ENCODE measurements around the gene GIGYF1. TPM values are rescaled to one million over a fixed set of nuclear protein-coding genes. Genes with fewer than 3 reads are reported as not detected.
"Not testable (repeated sequence)": the region's sequence is repeated elsewhere in the genome, so short reads cannot be mapped to it uniquely, and the experiment has no call there.

The GIGYF1 gene
- total RNA-seq, 4 donors from 2014 or later, result 17.7 to 44.0 (median 19.4) TPM

DNA sequence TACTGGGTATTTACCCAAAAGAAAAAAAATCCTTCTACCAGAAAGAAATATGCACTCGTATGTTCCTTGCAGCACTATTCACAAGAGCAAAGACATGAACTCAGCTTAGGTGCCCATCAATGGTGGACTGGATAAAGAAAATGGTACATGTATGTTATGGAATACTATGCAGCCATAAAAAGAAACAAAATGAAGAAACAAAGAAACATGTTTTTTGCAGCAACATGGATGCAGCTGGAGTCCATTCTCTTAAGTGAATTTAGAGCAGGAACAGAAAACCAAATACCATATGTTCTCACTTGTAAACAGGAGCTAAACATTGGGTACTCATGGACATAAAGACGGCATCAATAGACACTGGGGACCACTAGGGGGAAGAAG lies 26.0 kb downstream of the GIGYF1 start:
- ATAC-seq (ENCODE audit: low FRiP score), result no peak
- no peak for DNase-seq (ENCODE audit: low spot score)
- TF ChIP-seq, protein P1, sequence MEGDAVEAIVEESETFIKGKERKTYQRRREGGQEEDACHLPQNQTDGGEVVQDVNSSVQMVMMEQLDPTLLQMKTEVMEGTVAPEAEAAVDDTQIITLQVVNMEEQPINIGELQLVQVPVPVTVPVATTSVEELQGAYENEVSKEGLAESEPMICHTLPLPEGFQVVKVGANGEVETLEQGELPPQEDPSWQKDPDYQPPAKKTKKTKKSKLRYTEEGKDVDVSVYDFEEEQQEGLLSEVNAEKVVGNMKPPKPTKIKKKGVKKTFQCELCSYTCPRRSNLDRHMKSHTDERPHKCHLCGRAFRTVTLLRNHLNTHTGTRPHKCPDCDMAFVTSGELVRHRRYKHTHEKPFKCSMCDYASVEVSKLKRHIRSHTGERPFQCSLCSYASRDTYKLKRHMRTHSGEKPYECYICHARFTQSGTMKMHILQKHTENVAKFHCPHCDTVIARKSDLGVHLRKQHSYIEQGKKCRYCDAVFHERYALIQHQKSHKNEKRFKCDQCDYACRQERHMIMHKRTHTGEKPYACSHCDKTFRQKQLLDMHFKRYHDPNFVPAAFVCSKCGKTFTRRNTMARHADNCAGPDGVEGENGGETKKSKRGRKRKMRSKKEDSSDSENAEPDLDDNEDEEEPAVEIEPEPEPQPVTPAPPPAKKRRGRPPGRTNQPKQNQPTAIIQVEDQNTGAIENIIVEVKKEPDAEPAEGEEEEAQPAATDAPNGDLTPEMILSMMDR (IDR thresholded peaks at IDR 0.05), result no peak

DNA sequence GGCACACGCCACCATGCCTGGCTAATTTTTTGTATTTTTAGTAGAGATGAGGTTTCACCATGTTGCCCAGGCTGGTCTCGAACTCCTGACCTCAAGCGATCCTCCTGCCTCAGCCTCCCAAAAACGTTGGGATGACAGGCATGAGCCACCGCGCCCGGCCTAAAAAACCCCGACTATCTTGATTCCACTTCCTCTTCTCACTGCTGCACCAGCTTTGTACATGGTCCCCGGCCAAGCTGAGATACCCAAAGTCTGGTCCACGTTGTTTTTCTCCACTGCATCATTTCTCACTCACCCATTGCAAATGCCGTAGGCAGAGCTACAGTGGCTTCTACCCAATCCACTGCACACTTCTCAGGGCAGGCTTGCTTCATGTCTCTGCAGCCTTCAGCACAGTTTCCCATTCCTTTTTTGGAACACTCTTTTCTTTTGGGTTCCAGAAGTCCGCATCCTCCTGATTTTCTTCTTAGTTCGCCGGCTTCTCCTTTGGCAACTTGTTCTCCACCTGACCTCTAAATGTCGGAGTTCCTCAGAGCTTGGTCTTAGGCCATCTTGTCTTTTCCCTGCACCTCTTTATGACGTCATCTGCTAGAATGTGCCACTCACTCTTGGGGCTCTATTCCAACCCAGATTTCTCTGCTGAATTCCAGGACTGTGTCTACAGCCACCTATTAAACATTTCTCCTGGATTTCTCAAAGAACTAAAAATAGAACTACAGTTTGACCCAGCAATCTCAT lies 26.6 kb downstream of the GIGYF1 start:
- TF ChIP-seq, protein P1 (IDR thresholded peaks at IDR 0.05), result no peak
- DNase-seq (ENCODE audit: low spot score) (no peak), ATAC-seq (ENCODE audit: low FRiP score) (no peak)

DNA sequence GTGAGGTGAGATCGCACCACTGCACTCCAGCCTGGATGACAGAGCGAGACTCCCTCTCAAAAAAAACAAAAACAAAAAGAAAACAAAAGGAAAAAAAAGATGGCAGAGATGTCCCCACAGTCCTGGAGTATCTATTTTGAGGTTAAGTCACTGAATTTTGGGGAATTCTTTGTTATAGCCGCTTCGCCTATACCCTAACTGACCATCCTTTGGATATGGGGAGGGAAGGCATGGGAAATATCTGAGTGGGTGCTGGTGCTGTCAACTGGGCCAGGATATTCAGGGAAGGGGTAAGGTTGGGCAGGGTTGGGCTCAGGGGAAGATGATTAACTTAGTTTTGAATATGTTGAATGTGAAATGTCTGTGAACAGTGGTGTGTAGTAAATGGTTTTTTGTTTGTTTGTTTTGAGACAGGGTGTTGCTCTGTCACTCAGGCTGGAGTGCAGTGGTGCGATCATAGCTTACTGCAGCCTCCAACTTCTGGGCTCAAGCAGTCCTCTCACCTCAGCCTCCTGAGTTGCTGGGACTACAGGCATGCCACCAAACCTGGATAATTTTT lies 28.8 kb downstream of the GIGYF1 start:
- TF ChIP-seq, protein P1 (IDR thresholded peaks at IDR 0.05), result no peak
- DNase-seq (ENCODE audit: low spot score), result no peak
- ATAC-seq (ENCODE audit: low FRiP score), result no peak

DNA sequence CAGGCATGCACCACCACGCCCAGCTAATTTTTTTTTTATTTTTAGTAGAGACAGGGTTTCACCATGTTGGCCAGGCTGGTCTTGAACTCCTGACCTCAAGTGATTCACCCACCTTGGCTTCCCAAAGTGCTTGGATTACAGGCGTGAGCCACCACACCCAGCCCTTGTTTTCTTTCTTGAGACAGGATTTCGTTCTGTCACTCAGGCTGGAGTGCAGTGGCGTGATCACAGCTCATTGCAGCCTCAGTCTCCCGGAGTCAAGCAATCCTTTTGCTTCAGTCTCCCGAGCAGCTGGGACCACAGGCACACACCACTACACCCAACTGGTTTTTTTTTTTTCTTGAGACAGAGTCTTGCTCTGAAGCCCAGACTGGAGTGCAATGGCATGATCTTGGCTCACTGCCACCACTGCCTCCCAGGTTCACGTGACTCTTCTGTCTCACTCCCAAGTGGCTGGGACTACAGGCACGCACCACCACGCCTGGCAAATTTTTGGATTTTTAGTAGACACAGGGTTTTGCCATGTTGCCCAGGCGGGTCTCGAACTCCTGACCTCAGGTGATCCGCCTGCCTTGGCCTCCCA lies 31.8 kb downstream of the GIGYF1 start:
- not testable (repeated sequence) for DNase-seq (ENCODE audit: low spot score); ATAC-seq (ENCODE audit: low FRiP score)

DNA sequence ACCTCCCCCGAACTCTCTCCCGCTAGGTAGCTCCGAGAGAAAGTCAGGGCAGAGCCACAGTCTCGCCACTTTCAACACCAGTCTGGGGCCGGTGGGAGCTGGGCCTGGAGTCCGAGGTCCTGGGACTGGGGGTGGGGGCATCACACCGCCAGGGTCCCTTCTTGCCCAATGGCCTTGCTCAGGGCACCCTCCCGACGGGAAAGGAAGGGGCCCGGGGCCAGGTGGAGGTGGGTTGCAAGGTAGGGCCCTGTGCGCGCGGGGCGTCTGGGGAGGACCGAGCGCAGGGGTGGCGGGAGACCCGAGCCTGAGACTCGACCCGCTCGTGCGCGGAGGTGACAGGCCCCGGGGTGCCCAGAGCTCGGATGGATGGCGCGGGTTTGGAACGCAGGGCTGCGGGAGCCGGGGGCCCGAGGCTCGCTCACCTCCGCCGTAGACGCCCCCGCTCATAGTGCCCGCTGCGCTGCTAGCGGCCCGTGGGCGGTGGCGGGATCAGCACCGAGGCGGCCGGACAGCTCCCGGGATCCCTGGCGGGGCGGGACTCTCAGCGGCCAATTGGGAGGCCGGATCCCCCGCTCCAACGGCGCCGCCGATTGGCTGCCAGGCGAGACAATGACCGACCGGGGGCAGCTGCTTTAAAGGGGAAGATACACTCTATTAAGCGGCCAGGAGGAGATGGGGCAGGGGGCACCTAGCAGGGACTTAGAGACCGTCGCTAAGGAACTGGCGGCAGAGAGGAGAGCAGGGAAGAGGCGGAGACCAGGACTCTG lies 38.0 kb downstream of the GIGYF1 start, which contains the start of gene ACTL6B:
TSS of gene ACTL6B (minus strand) at position 541 of the 767 bp plus-strand sequence. CDS start at position 447, 94 bp downstream.
- peak; percentile 56 for ATAC-seq (ENCODE audit: low FRiP score)
- DNase-seq (ENCODE audit: low spot score), result no peak
- TF ChIP-seq, protein P1 (IDR thresholded peaks at IDR 0.05), result no peak

DNA sequence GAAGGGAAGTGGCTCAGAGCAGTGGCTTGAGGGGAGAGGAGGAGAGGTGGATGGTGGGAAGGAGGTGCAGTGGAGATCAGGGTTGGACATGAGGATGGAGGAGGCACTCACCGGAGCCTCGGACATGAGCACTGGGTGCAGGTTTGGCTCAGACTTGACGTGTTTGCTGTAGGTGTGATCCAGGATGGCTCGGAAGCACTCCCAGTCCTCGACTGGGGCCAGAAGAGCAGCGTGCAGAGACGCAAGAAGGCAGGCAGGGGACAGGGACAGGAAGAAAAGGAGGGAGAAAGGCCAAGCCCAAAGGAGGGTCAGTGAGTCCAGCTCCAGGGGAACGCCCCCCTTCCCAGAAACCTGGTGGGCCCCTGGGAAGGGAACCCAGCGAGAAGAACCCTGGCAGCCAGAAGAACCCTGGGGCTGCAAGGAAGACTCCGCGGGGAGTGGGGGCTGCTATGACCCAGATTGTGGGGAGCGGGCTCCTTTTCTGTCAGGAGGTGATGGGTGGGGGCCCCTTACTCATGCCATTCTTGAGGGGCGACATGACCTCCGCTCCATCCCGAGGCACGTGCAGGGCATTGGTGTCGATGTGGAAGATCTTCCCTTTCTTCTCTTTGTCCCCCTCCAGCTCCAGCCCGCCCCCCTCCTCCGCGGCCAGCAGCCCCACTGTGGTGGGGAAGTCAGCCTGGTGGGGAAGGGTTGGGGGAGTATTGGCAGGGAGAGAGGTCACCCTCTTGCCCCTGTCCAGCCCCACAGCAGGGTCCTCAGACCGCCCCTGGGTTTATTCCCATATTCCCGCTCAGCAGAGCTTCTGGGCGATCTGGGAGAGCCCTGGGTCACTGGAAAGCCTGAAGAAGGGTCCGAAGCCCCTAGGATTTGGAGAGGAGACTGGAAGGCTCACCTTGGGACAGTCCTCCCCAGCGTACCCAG lies 38.9 kb downstream of the GIGYF1 start:
- no peak for ATAC-seq (ENCODE audit: low FRiP score)
- TF ChIP-seq, protein P1 (IDR thresholded peaks at IDR 0.05), result no peak
- DNase-seq (ENCODE audit: low spot score), result no peak
